Naive thymus-derived CD4-positive, alpha-beta T cell (primary cell): ENCODE measurements around the gene NELL2. TPM values are rescaled to one million over a fixed set of nuclear protein-coding genes. Genes with fewer than 3 reads are reported as not detected.
A peak's percentile ranks its signal among the peaks of the same experiment; 100 is the strongest.

Experiments used
- ATAC-seq: fragments of 150-1000 bp; cut with Tn5 transposase; 2 replicates; pipeline ENCODE4 v1.10.0; 2021; ENCODE audit warnings: mild to moderate bottlenecking, moderate library complexity
- CTCF ChIA-PET: fragments of 350-600 bp; sonication (Branson Sonifier 250); formaldehyde crosslinking; loops from one replicate; lab custom pipeline; 2021; ENCODE audit warnings: antibody characterized with exemption; lab: Charles Lee
- POLR2A ChIA-PET: fragments of 350-600 bp; sonication (Branson Sonifier 250); formaldehyde crosslinking; loops from one replicate; lab custom pipeline; 2021; ENCODE audit warnings: antibody characterized with exemption, inconsistent platforms; lab: Charles Lee
- DNase-seq, 9 donors: peaks; one replicate each; pipeline versions ENCODE4 v3.0.0 to v3.0.0-alpha.2; 2020 to 2022; ENCODE audit warnings: mixed read lengths in 1 of 9
- H3K27ac ChIP-seq: one replicate; pipeline ENCODE4 v1.7.0; 2013; ENCODE audit warnings: mild to moderate bottlenecking, low read depth, low read length, moderate library complexity
- H3K27me3 ChIP-seq, 2 donors: one replicate each; pipeline ENCODE4 v1.7.0; 2013; ENCODE audit warnings: low read length in 2 of 2, mild to moderate bottlenecking in 2 of 2, moderate library complexity in 2 of 2; ENCODE audit not compliant: control insufficient read depth in 2 of 2, insufficient read depth in 2 of 2
- H3K36me3 ChIP-seq, 3 experiments: 1 replicate in 2 of 3; 2 replicates in 1 of 3; pipeline ENCODE4 v1.7.0; 2013; ENCODE audit warnings: low read length in 3 of 3, mild to moderate bottlenecking in 3 of 3, moderate library complexity in 1 of 3; ENCODE audit not compliant: insufficient read depth in 3 of 3, control insufficient read depth in 2 of 3
- H3K4me1 ChIP-seq, 2 donors: one replicate each; pipeline ENCODE4 v1.7.0; 2013; ENCODE audit warnings: low read length in 2 of 2, mild to moderate bottlenecking in 2 of 2, moderate library complexity in 1 of 2; ENCODE audit not compliant: control insufficient read depth in 2 of 2, insufficient read depth in 2 of 2
- H3K4me3 ChIP-seq: 2 replicates; pipeline ENCODE4 v1.7.0; 2013; ENCODE audit warnings: mild to moderate bottlenecking, low read length
- H3K9me3 ChIP-seq, 3 experiments: 1 replicate in 2 of 3; 2 replicates in 1 of 3; pipeline ENCODE4 v1.7.0; 2013; ENCODE audit warnings: low read length in 3 of 3; ENCODE audit not compliant: control insufficient read depth in 2 of 3
- H3K27ac Mint-ChIP-seq, 9 donors: one replicate each; pipeline ENCODE4 v1.8.0; 2020 to 2022; ENCODE audit warnings: mixed read lengths in 9 of 9, mild to moderate bottlenecking in 8 of 9, moderate library complexity in 5 of 9, inconsistent platforms in 2 of 9
- H3K27me3 Mint-ChIP-seq, 5 donors: one replicate each; pipeline ENCODE4 v1.8.0; 2021 to 2022; ENCODE audit warnings: mixed read lengths in 5 of 5, mild to moderate bottlenecking in 1 of 5
- H3K36me3 Mint-ChIP-seq, 5 donors: one replicate each; pipeline ENCODE4 v1.8.0; 2020 to 2022; ENCODE audit warnings: mixed read lengths in 5 of 5, mild to moderate bottlenecking in 3 of 5, inconsistent platforms in 1 of 5
- H3K4me1 Mint-ChIP-seq, 7 donors: one replicate each; pipeline ENCODE4 v1.8.0; 2020 to 2022; ENCODE audit warnings: mixed read lengths in 7 of 7, mild to moderate bottlenecking in 3 of 7, inconsistent platforms in 1 of 7
- H3K4me3 Mint-ChIP-seq, 10 donors: one replicate each; pipeline ENCODE4 v1.8.0; 2020 to 2022; ENCODE audit warnings: mild to moderate bottlenecking in 10 of 10, mixed read lengths in 10 of 10, moderate library complexity in 6 of 10, inconsistent platforms in 2 of 10
- H3K9me3 Mint-ChIP-seq, 11 donors: one replicate each; pipeline ENCODE4 v1.8.0; 2020 to 2022; ENCODE audit warnings: mixed read lengths in 11 of 11, mild to moderate bottlenecking in 4 of 11, inconsistent platforms in 1 of 11, moderate library complexity in 1 of 11
- intact Hi-C, 2 donors: fragments of 100-400 bp; cut with micrococcal nuclease; formaldehyde crosslinking; loops; one replicate each; pipeline ENCODE4 v1.15.1; 2023
- polyA plus RNA-seq, 2 donors: library from polyadenylated mRNA; unstranded; fragments of 300-500 nt; fragmentation: Illumina TruSeq; gene quantifications; one replicate each; pipeline ENCODE4 v1.2.3, GENCODE V29; 2021
- total RNA-seq, 6 experiments: library from RNA in 5 of 6; stranded (reverse) in 5 of 6; gene quantifications; 1 replicate in 5 of 6; 2 replicates in 1 of 6; pipeline ENCODE4 v1.2.3 and lab custom pipeline; 2021 to 2026

NELL2 gene
- total and polyA plus RNA-seq, 7 experiments from 2014 or later = 60.9 to 414 (median 228) TPM

DNA sequence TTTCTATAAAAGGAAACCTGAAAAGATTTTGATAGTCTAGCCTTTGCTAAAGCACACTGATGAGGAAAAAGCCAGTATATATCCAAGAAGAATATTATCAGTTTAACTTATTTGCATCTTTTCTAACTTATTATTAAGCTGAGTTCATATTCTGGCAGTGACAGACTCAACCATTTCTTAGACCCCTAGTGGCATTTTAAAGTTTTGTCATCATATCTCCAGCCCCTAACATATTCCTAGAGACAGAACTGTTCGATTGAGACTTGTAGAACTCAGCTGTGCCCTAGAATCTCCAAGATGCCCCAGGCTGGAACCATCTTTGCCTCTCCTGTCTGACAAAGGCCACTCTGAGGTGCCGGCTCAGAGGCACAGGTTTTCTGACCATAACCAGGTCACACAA lies 365.6 kb downstream of the NELL2 start:
- intact Hi-C loops = no loop called here
- H3K4me1 Mint-ChIP-seq = no peaks in the 10 kb centered on the region
- Histone ChIP-seq H3K27me3 (no peaks in the 10 kb centered on the region), H3K9me3 (no peaks in the 10 kb centered on the region), H3K4me3 (no peak overlapping the region), H3K4me1 (no peaks in the 10 kb centered on the region), H3K36me3 (no peaks in the 10 kb centered on the region), H3K27ac (no peak overlapping the region)
- no peaks in the 10 kb centered on the region for H3K27me3 Mint-ChIP-seq
- peaks cover 0 to 34% (median 11%) of the 10 kb centered on the region in 5 donors for H3K36me3 Mint-ChIP-seq
- no peaks in the 10 kb centered on the region for H3K9me3 Mint-ChIP-seq
- DNase-seq = no peak
- no peak for ATAC-seq
- H3K4me3 Mint-ChIP-seq = no peak overlapping the region
- ChIA-PET CTCF (no interaction called here), POLR2A (no interaction called here)
- H3K27ac Mint-ChIP-seq = no peak overlapping the region

DNA sequence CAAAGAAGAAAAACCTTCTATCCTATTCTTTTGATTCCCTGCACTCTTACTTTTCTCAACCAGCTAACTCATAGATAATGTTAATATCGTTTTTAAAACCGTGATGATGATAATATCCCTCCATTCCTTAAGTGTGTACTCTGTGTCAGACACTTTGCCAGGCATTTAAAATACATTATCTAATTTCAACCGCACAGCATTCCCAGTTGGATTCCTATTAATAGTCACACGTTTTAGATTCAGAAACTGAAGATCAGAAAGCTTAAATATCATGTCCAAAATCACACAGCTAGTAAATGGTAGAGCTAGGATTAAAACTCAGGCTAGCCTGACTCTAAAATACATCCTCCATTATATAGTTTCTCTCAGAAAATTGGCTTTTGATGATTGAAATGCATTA lies 366.0 kb downstream of the NELL2 start:
- POLR2A ChIA-PET = no interaction called here
- Mint-ChIP-seq H3K4me3 (no peak overlapping the region), H3K27ac (peak overlapping the region in 1 of 9 donors; percentile 3), H3K27me3 (no peaks in the 10 kb centered on the region), H3K4me1 (no peaks in the 10 kb centered on the region), H3K9me3 (no peaks in the 10 kb centered on the region), H3K36me3 (peaks cover 0 to 34% (median 11%) of the 10 kb centered on the region in 5 donors)
- CTCF ChIA-PET = no interaction called here
- Histone ChIP-seq H3K4me3 (no peak overlapping the region), H3K27ac (no peak overlapping the region), H3K27me3 (no peaks in the 10 kb centered on the region), H3K4me1 (no peaks in the 10 kb centered on the region), H3K36me3 (no peaks in the 10 kb centered on the region), H3K9me3 (no peaks in the 10 kb centered on the region)
- no peak for DNase-seq
- ATAC-seq = no peak
- intact Hi-C loops = no loop called here

DNA sequence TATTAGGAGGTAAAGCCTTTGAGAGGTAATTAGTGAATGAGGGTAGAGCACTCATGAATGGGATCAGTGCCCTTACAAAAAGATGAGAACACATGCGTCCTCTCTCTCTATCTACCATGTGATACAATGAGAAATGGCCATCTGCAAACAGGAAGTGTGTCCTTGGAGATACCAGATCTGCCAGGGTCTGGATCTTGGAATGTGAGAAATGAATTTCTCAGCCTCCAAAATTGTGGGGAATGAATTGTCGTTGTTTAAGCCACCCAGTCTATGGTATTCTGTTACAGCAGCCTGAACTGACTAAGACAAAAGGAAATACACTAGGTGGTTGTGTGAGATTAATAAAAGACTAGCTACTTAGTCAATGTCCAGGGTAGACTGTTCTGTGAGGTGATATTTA lies 366.6 kb downstream of the NELL2 start:
- H3K4me3 Mint-ChIP-seq = no peak overlapping the region
- POLR2A ChIA-PET = no interaction called here
- no peaks in the 10 kb centered on the region for H3K27me3 ChIP-seq
- no peak overlapping the region for H3K27ac Mint-ChIP-seq
- H3K4me1 Mint-ChIP-seq = no peaks in the 10 kb centered on the region
- no peak for ATAC-seq
- H3K36me3 Mint-ChIP-seq = peaks cover 0 to 34% (median 11%) of the 10 kb centered on the region in 5 donors
- no peaks in the 10 kb centered on the region for H3K36me3 ChIP-seq
- no peak overlapping the region for H3K4me3 ChIP-seq
- no peaks in the 10 kb centered on the region for H3K4me1 ChIP-seq
- no peak overlapping the region for H3K27ac ChIP-seq
- no peaks in the 10 kb centered on the region for H3K9me3 ChIP-seq
- intact Hi-C loops = no loop called here
- CTCF ChIA-PET = no interaction called here
- DNase-seq = no peak
- no peaks in the 10 kb centered on the region for H3K9me3 Mint-ChIP-seq
- no peaks in the 10 kb centered on the region for H3K27me3 Mint-ChIP-seq

DNA sequence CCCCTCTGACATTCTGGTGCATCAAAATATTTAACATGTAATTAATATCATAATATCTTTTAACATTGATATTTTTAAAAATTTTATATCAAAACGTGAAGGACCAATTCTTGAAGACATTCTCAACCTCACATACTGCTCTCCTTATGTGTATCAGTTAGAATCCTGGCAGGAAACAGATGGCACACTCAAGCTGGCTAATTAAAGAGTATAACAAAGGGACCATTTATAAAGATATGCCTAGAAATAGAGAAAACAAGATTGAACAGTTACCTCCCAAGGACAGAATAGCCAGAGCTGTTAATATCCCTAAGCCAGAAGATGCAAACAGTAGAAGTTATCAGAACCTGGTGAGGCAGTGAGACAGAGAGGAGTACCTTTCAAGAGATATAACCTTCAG lies 368.7 kb downstream of the NELL2 start:
- H3K4me1 Mint-ChIP-seq = no peaks in the 10 kb centered on the region
- intact Hi-C loops = no loop called here
- POLR2A ChIA-PET = interaction anchor here (0.6 kb wide), 1 partner anchor 380 kb away, joined by 3 read pairs; no protein-coding TSS in a partner anchor

DNA sequence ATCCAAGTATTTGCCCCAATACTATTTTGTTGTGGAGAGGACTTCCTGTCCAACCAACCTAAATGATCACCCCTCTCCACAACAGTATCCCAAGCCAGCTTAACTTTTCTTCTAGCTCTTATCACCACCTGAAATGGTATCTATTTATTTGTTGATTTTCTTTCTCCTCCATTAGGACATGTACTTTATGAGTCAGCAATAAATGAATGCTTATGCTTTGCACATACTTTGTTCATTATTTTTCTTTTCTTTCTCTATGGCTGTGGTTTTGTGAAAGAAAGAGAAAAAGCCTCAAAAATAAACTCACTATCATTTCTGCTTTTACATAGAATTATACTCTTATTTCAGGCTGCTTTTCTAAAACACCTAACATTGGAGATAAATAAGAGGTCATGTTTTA lies 371.3 kb downstream of the NELL2 start:
- Histone ChIP-seq H3K27ac (no peak overlapping the region), H3K9me3 (no peaks in the 10 kb centered on the region), H3K27me3 (no peaks in the 10 kb centered on the region), H3K4me3 (no peak overlapping the region), H3K4me1 (no peaks in the 10 kb centered on the region), H3K36me3 (no peaks in the 10 kb centered on the region)
- ChIA-PET POLR2A (no interaction called here), CTCF (no interaction called here)
- Mint-ChIP-seq H3K27ac (peak overlapping the region in 2 of 9 donors; percentile 9 to 11), H3K4me1 (no peaks in the 10 kb centered on the region), H3K36me3 (peaks cover 0 to 17% (median 5%) of the 10 kb centered on the region in 5 donors), H3K4me3 (no peak overlapping the region), H3K9me3 (peaks cover 0 to 9% (median 1%) of the 10 kb centered on the region in 11 donors), H3K27me3 (no peaks in the 10 kb centered on the region)
- DNase-seq = no peak
- no peak for ATAC-seq
- intact Hi-C loops = no loop called here

More for the DNA sequence above, 368.7 kb downstream of the NELL2 start:
- H3K27me3 ChIP-seq = no peaks in the 10 kb centered on the region
- no peak overlapping the region for H3K27ac ChIP-seq
- CTCF ChIA-PET = no interaction called here
- no peaks in the 10 kb centered on the region for H3K9me3 Mint-ChIP-seq
- H3K9me3 ChIP-seq = no peaks in the 10 kb centered on the region
- no peak for ATAC-seq
- H3K27me3 Mint-ChIP-seq = no peaks in the 10 kb centered on the region
- no peaks in the 10 kb centered on the region for H3K36me3 ChIP-seq
- DNase-seq = no peak
- H3K4me3 ChIP-seq = no peak overlapping the region
- no peaks in the 10 kb centered on the region for H3K4me1 ChIP-seq
- peak overlapping the region in 1 of 9 donors; percentile 26 for H3K27ac Mint-ChIP-seq
- H3K4me3 Mint-ChIP-seq = no peak overlapping the region
- H3K36me3 Mint-ChIP-seq = peaks cover 0 to 27% (median 5%) of the 10 kb centered on the region in 5 donors

DNA sequence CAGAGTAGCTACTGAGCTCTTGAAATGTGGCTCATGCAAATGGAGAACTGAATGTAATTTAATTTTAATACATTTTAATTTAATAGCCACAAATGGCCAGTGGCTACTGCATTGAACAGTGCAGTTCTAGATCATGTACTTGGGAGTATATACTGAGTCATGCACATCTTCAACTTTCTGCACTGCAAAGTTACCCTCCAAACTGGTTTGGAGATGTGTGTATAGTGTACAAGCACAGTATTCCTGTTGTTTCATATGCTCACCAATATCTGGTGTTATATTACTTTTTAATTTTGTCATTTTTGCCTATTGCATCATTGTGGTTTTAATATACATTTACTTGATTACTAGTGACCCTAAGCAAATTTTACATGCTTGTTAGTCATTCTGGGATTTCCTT lies 372.8 kb downstream of the NELL2 start:
- intact Hi-C loops = no loop called here
- peaks cover 0 to 12% (median 5%) of the 10 kb centered on the region in 5 donors for H3K36me3 Mint-ChIP-seq

DNA sequence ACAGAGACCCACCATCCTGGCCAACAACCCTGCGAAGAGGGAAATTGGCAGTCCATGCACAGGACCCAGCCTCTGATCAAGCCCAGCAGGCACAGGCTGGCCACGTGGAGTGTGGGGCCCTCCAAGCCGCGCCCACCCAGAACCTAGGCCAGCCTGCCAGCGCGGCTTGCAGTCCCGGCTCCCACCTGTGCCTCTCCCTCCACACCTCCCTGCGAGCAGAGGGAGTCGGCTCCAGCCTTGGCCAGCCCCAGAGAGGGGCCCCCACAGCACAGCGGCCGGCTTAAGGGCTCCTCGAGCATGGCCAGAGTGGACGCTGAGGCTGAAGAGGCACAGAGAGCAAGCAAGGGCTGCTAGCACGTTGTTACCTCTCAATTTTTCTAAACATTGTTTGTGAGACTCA lies 373.4 kb downstream of the NELL2 start:
- Mint-ChIP-seq H3K36me3 (peaks cover 0 to 7% (median 3%) of the 10 kb centered on the region in 5 donors), H3K4me3 (no peak overlapping the region), H3K4me1 (no peaks in the 10 kb centered on the region), H3K9me3 (peaks cover 0 to 9% (median 1%) of the 10 kb centered on the region in 11 donors), H3K27me3 (no peaks in the 10 kb centered on the region), H3K27ac (peak overlapping the region in 1 of 9 donors; percentile 56)
- no peaks in the 10 kb centered on the region for H3K36me3 ChIP-seq
- H3K4me1 ChIP-seq = no peaks in the 10 kb centered on the region
- H3K27ac ChIP-seq = no peak overlapping the region
- intact Hi-C loops = no loop called here
- no peaks in the 10 kb centered on the region for H3K9me3 ChIP-seq
- no peak overlapping the region for H3K4me3 ChIP-seq
- DNase-seq (no peak), ATAC-seq (no peak)
- H3K27me3 ChIP-seq = no peaks in the 10 kb centered on the region
- POLR2A ChIA-PET = no interaction called here
- CTCF ChIA-PET = no interaction called here

More for the DNA sequence above, 372.8 kb downstream of the NELL2 start:
- peaks cover 0 to 9% (median 1%) of the 10 kb centered on the region in 11 donors for H3K9me3 Mint-ChIP-seq
- ChIA-PET POLR2A (no interaction called here), CTCF (no interaction called here)
- ATAC-seq = no peak
- H3K27me3 ChIP-seq = no peaks in the 10 kb centered on the region
- DNase-seq = no peak
- H3K36me3 ChIP-seq = no peaks in the 10 kb centered on the region
- no peaks in the 10 kb centered on the region for H3K4me1 ChIP-seq
- no peak overlapping the region for H3K27ac Mint-ChIP-seq
- no peak overlapping the region for H3K4me3 Mint-ChIP-seq
- no peaks in the 10 kb centered on the region for H3K27me3 Mint-ChIP-seq
- H3K4me1 Mint-ChIP-seq = no peaks in the 10 kb centered on the region
- H3K27ac ChIP-seq = no peak overlapping the region
- H3K9me3 ChIP-seq = no peaks in the 10 kb centered on the region
- H3K4me3 ChIP-seq = no peak overlapping the region
